Pancreas (tissue), 10 donors: ENCODE results near the gene HOXC13. TPM values are rescaled to one million over a fixed set of nuclear protein-coding genes. Genes with fewer than 3 reads are reported as not detected.

Experiments used
- ATAC-seq, 4 donors: fragments of 200-7000 bp; cut with Tn5 transposase; one replicate each; pipeline versions ENCODE4 v1.8.0 to v1.9.1; 2020; ENCODE audit warnings: mild to moderate bottlenecking in 4 of 4, moderate library complexity in 4 of 4
- DNase-seq, 6 donors: peaks; one replicate each; pipeline ENCODE4 v3.0.0-alpha.2; 2020
- FAIRE-seq: peaks from 2 replicates; lab custom pipeline; 2012; peaks lifted over from hg19 to GRCh38; lab: Jason Lieb, UNC
- H3K27ac ChIP-seq, 4 donors: fragments of 200-600 bp; sonication (generic); 1 replicate in 3 of 4; 2 replicates in 1 of 4; pipeline versions ENCODE4 v1.5.0 to v1.8.0; 2020
- H3K27me3 ChIP-seq, 4 donors: fragments of 200-600 bp; one replicate each; pipeline ENCODE4 v1.8.0; 2021
- H3K36me3 ChIP-seq, 3 donors: fragments of 200-600 bp; sonication (generic) in 1 of 3; one replicate each; pipeline versions ENCODE4 v1.5.0 to v1.8.0; 2020 to 2021
- H3K4me1 ChIP-seq, 3 donors: fragments of 200-600 bp; one replicate each; pipeline ENCODE4 v1.8.0; 2021
- H3K4me3 ChIP-seq, 4 donors: fragments of 200-600 bp; sonication (generic) in 2 of 4; one replicate each; pipeline versions ENCODE4 v1.5.0 to v1.8.0; 2020 to 2021
- H3K9me3 ChIP-seq, 4 donors: fragments of 200-600 bp; one replicate each; pipeline ENCODE4 v1.8.0; 2021
- CTCF ChIP-seq, 4 donors: fragments of 200-600 bp; sonication (generic) in 3 of 4; IDR thresholded peaks; one replicate each; pipeline versions ENCODE4 v1.5.0 to v1.8.0; 2021; ENCODE audit warnings: antibody characterized with exemption in 4 of 4
- WGBS, 2 donors: extraction: QIAGEN DNeasy Blood & Tissue Kit; methylation state at CpG; one replicate each; pipeline ENCODE4 v1.1.7; 2013; 5-methylcytosine and 5-hydroxymethylcytosine counted together
- intact Hi-C, 3 donors: fragments of 100-400 bp; cut with DNase I; formaldehyde crosslinking; loops; one replicate each; pipeline versions ENCODE4 v1.11.1 to v1.14.2; 2022
- polyA plus RNA-seq, 2 donors: library from polyadenylated mRNA; stranded (reverse); fragments of 200-250 nt; gene quantifications; one replicate each; pipeline ENCODE4 v1.2.3, GENCODE V29; 2013
- total RNA-seq, 6 donors: library from RNA; stranded (reverse); fragmentation: NEBNext Ultra II Directional in 4 of 6; extraction: Animal tissue kit (Norgen Biotek cat#: 25700) in 4 of 6; gene quantifications; one replicate each; pipeline versions ENCODE4 v1.2.1 to v1.2.4, GENCODE V29; 2021 to 2023
- donor health status: healthy with polysubstance abuse.
- donor health status: DM: no; HTN: no; CAD: no; lungs with moderate emphysema.
- donor health status: DM: no; HTN: no; CAD: no.
- donor health status: control.
- donor health status: control.
- donor health status: Bipolar disorder and iron deficiency.
- donor health status: DM: yes; HTN: yes; CAD: no.
- donor health status: DM: no; HTN: no; CAD: no.
- donor health status: DM: no; HTN: no; CAD: no.
- donor health status: DM: yes; HTN: yes; CAD: no.

HOXC13 gene
- total and polyA plus RNA-seq, 8 donors, result 0.06 TPM; not detected in 7

GRCh38 chr12:53907103-53907502 lies 31.5 kb upstream of the HOXC13 start:
- Histone ChIP-seq H3K9me3 (no peaks in the 10 kb centered on the region), H3K27ac (no peak overlapping the region), H3K36me3 (no peaks in the 10 kb centered on the region), H3K4me3 (no peak overlapping the region), H3K27me3 (peaks cover 0 to 29% (median 0%) of the 10 kb centered on the region in 4 donors), H3K4me1 (no peaks in the 10 kb centered on the region)
- intact Hi-C loops, result no loop called here
- ATAC-seq, result no peak
- WGBS, 2 donors, result 50 to 65% methylated on average over 3 of the region's 3 CpGs
- FAIRE-seq, result no peak
- no peak for TF ChIP-seq CTCF (IDR thresholded peaks at IDR 0.05)
- DNase-seq, result no peak

GRCh38 chr12:53916788-53917655 lies 21.6 kb upstream of the HOXC13 start:
- Histone ChIP-seq H3K27ac (no peak overlapping the region), H3K4me3 (no peak overlapping the region), H3K27me3 (peaks cover 0 to 49% (median 5%) of the 10 kb centered on the region in 4 donors), H3K9me3 (no peaks in the 10 kb centered on the region), H3K4me1 (no peaks in the 10 kb centered on the region), H3K36me3 (no peaks in the 10 kb centered on the region)
- intact Hi-C loops, result no loop called here
- no peak for TF ChIP-seq CTCF (IDR thresholded peaks at IDR 0.05)
- DNase-seq (no peak), FAIRE-seq (no peak), ATAC-seq (no peak)
- 58 to 64% methylated on average over 5 of the region's 5 CpGs for WGBS, 2 donors

GRCh38 chr12:53924521-53925405 lies 13.9 kb upstream of the HOXC13 start:
- DNase-seq, result no peak
- TF ChIP-seq CTCF (IDR thresholded peaks at IDR 0.05), result no peak
- WGBS, 2 donors, result 2 to 11% methylated on average over 2 of the region's 2 CpGs
- peaks cover 0 to 66% (median 4%) of the 10 kb centered on the region in 4 donors for H3K27me3 ChIP-seq
- no peak overlapping the region for H3K4me3 ChIP-seq
- H3K36me3 ChIP-seq, result no peaks in the 10 kb centered on the region
- intact Hi-C loops, result no loop called here
- H3K4me1 ChIP-seq, result no peaks in the 10 kb centered on the region
- H3K9me3 ChIP-seq, result no peaks in the 10 kb centered on the region
- ATAC-seq, result no peak
- H3K27ac ChIP-seq, result no peak overlapping the region
- no peak for FAIRE-seq

- no peaks in the 10 kb centered on the region for H3K9me3 ChIP-seq
- no peaks in the 10 kb centered on the region for H3K4me1 ChIP-seq
- no peak for DNase-seq
- ATAC-seq, result no peak
- WGBS, 2 donors, result 7 to 9% methylated on average over 44 to 45 of the region's 45 CpGs
- no peak overlapping the region for H3K4me3 ChIP-seq
- peaks cover 3 to 77% (median 11%) of the 10 kb centered on the region in 4 donors for H3K27me3 ChIP-seq
- FAIRE-seq, result no peak
- no peak for TF ChIP-seq CTCF (IDR thresholded peaks at IDR 0.05)
- no peaks in the 10 kb centered on the region for H3K36me3 ChIP-seq
- H3K27ac ChIP-seq, result no peak overlapping the region
- intact Hi-C loops, result no loop called here
Measured at GRCh38 chr12:53927220-53928029, 11.2 kb upstream of the HOXC13 start.
